Kidney (tissue), 14 donors: Measurements from ENCODE around the gene WAC. TPM values are rescaled to one million over a fixed set of nuclear protein-coding genes. Genes with fewer than 3 reads are reported as not detected.

ENCODE experiments used
- DNase-seq, 5 donors: peaks; one replicate each; pipeline ENCODE4 v3.0.0-alpha.2; 2013 to 2020
- FAIRE-seq: peaks from 2 replicates; lab custom pipeline; 2012; peaks lifted over from hg19 to GRCh38; lab: Jason Lieb, UNC
- H3K27ac ChIP-seq, 2 donors: one replicate each; pipeline ENCODE4 v1.7.0; 2013; ENCODE audit warnings: low read depth in 2 of 2, low read length in 2 of 2, inconsistent platforms in 1 of 2
- H3K27me3 ChIP-seq: one replicate; pipeline ENCODE4 v1.7.1; 2013; ENCODE audit warnings: low read length, inconsistent platforms; ENCODE audit not compliant: control insufficient read depth, insufficient read depth
- H3K36me3 ChIP-seq, 3 donors: one replicate each; pipeline versions ENCODE4 v1.7.0 to v1.7.1; 2013; ENCODE audit warnings: low read length in 3 of 3, control low read depth in 1 of 3, inconsistent platforms in 1 of 3; ENCODE audit not compliant: insufficient read depth in 3 of 3, control insufficient read depth in 2 of 3
- H3K4me1 ChIP-seq, 3 donors: one replicate each; pipeline versions ENCODE4 v1.7.0 to v1.7.1; 2013; ENCODE audit warnings: low read length in 3 of 3, inconsistent platforms in 1 of 3, low read depth in 1 of 3; ENCODE audit not compliant: control insufficient read depth in 2 of 3, insufficient read depth in 2 of 3
- H3K4me3 ChIP-seq, 3 donors: one replicate each; pipeline versions ENCODE4 v1.7.0 to v1.8.1; 2013; ENCODE audit warnings: low read length in 3 of 3, control low read depth in 1 of 3, inconsistent platforms in 1 of 3
- H3K9ac ChIP-seq, 3 donors: one replicate each; pipeline versions ENCODE4 v1.7.0 to v1.7.1; 2013; ENCODE audit warnings: low read length in 3 of 3, control low read depth in 1 of 3, inconsistent platforms in 1 of 3
- H3K9me3 ChIP-seq, 3 donors: one replicate each; pipeline versions ENCODE4 v1.7.0 to v1.7.1; 2013; ENCODE audit warnings: low read length in 3 of 3, control low read depth in 1 of 3, inconsistent platforms in 1 of 3; ENCODE audit not compliant: control insufficient read depth in 2 of 3, insufficient read depth in 1 of 3
- intact Hi-C: fragments of 100-400 bp; cut with DNase I; formaldehyde crosslinking; loops from one replicate; pipeline ENCODE4 v1.11.1; 2022
- polyA plus RNA-seq: library from polyadenylated mRNA; stranded (reverse); fragments of 350-450 nt; fragmentation: Illumina TruSeq; extraction: RNeasy Lipid Tissue Mini Kit (QIAGEN cat#74804); gene quantifications from one replicate; pipeline ENCODE4 v1.2.3, GENCODE V29; 2014; ENCODE audit warnings: low read depth, low replicate concordance; ENCODE audit not compliant: insufficient read depth
- total RNA-seq: library from RNA; stranded (reverse); fragmentation: NEBNext Ultra II Directional; extraction: Animal tissue kit (Norgen Biotek cat#: 25700); gene quantifications from one replicate; pipeline ENCODE4 v1.2.1, GENCODE V29; 2021
- TF ChIP-seq, protein P1 (sequence below): IDR thresholded peaks from 3 replicates; pipeline ENCODE4 v1.5.1; 2012; ENCODE audit warnings: mild to moderate bottlenecking, moderate library complexity, borderline replicate concordance; ENCODE audit not compliant: insufficient read depth; ENCODE audit errors: extremely low read depth
- donor health status: control.
- donor health status: control.
- donor health status: control.
- donor health status: control.
- donor health status: control.
- donor health status: DM: yes; HTN: yes; CAD: no.
- donor health status: Normal renal cell carcinoma (clear cell type).

The WAC gene
- total and polyA plus RNA-seq, 2 donors from 2014 or later: 33.4 to 107 TPM

DNA sequence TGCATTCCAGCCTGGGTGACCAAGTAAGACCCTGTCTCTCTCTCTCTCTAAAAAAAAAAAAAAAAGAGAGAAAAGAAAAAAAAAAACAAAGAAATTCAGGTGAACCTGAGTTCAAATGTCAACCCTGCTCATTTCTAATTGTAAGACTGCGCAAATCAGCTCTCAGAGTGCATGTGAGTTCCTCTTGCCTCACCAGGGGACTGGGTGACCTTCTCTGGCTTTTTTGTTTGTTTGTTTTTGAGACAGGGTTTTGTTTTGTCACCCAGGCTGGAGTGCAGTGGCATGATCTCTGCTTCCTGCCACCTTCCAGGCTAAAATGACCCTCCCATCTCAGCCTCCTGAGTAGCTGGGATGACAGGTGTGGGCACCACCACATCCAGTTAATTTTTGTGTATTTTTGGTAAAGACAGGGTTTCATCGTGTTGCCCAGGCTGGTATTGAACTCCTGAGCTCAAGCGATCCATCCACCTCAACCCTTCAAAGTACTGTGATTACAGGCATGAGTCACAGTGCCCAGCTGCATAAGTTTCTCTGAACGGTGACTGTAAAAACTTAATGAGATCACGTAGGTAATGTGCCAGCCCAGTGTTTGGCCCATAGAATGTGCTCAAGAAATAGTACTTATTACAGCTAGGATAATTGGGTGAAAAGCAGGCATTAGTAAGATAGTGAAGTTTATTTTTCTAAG lies 99.1 kb downstream of the WAC start:
- FAIRE-seq (no peak), DNase-seq (no peak)
- Histone ChIP-seq H3K4me1 (no peaks in the 10 kb centered on the region), H3K27me3 (no peaks in the 10 kb centered on the region), H3K27ac (no peak overlapping the region), H3K9ac (no peak overlapping the region), H3K36me3 (no peaks in the 10 kb centered on the region), H3K4me3 (no peak overlapping the region), H3K9me3 (no peaks in the 10 kb centered on the region)
- intact Hi-C loops: no loop called here
- TF ChIP-seq, protein P1, sequence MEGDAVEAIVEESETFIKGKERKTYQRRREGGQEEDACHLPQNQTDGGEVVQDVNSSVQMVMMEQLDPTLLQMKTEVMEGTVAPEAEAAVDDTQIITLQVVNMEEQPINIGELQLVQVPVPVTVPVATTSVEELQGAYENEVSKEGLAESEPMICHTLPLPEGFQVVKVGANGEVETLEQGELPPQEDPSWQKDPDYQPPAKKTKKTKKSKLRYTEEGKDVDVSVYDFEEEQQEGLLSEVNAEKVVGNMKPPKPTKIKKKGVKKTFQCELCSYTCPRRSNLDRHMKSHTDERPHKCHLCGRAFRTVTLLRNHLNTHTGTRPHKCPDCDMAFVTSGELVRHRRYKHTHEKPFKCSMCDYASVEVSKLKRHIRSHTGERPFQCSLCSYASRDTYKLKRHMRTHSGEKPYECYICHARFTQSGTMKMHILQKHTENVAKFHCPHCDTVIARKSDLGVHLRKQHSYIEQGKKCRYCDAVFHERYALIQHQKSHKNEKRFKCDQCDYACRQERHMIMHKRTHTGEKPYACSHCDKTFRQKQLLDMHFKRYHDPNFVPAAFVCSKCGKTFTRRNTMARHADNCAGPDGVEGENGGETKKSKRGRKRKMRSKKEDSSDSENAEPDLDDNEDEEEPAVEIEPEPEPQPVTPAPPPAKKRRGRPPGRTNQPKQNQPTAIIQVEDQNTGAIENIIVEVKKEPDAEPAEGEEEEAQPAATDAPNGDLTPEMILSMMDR: no peak

DNA sequence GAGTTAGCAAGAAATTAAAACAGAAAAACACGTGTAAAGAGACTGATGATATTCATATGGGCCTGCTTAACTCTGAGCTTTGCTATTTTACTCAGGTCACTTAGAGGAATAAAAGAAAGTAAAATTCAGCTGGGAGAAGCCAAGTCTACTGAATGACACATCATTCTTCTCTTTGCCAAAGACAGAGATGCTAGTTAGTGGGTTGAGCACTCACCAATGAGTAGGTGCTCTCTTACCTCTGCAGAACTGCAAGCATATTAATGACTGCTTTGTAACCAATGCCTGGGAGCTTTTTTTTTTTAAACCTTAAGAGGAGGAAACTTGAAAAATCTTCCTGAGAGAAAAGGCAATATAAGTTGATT lies 99.6 kb downstream of the WAC start:
- no peak overlapping the region for H3K4me3 ChIP-seq
- intact Hi-C loops: no loop called here
- H3K4me1 ChIP-seq: no peaks in the 10 kb centered on the region
- FAIRE-seq (no peak), DNase-seq (no peak)
- H3K9ac ChIP-seq: no peak overlapping the region
- H3K27me3 ChIP-seq: no peaks in the 10 kb centered on the region
- TF ChIP-seq, protein P1: no peak
- no peaks in the 10 kb centered on the region for H3K9me3 ChIP-seq
- H3K27ac ChIP-seq: no peak overlapping the region
- no peaks in the 10 kb centered on the region for H3K36me3 ChIP-seq

DNA sequence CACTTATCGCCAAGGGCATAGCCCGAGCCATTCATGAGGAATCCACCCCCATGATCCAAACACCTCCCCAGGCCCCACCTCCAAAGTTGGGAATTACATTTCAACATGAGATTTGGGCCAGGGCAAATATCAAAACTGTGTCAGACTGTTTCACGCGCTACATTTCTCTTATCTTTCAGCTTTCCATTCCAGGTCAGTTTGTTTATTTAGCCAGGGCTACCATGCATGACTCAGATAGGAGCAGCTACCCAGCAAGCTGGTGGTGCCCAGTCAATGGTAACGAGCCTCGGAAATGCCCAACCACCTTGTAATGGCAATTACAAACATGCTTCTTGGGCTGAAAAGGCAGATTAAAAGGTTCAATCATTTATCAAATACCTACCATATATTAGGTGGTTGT lies 100.8 kb downstream of the WAC start:
- Histone ChIP-seq H3K36me3 (no peaks in the 10 kb centered on the region), H3K27me3 (no peaks in the 10 kb centered on the region), H3K4me3 (no peak overlapping the region), H3K27ac (peak overlapping the region in 1 of 2 donors; percentile 60), H3K9ac (no peak overlapping the region), H3K4me1 (no peaks in the 10 kb centered on the region), H3K9me3 (no peaks in the 10 kb centered on the region)
- intact Hi-C loops: no loop called here
- TF ChIP-seq, protein P1: no peak
- DNase-seq: peak in 2 of 5 donors; percentile 40 to 51
- no peak for FAIRE-seq

DNA sequence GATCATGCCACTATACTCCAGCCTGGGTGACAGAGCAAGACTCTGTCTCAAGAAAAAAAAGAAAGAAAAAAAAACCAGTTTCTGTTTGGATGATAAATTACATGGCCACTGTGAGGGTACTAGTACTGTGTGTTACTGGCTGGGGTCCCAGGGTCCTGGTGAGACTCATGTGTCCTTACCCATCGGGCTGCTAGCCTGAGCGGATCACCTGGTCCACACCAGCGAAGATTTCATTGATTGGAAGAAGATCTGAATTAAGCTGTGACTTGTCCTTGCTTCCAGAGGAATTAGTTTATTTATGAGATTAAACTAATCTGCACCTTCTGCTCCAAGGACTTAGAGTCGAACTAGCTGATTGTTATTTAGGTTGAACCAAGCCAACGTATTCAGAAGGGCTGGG lies 104.4 kb downstream of the WAC start:
- intact Hi-C loops: no loop called here
- Histone ChIP-seq H3K4me3 (no peak overlapping the region), H3K27ac (no peak overlapping the region), H3K9me3 (no peaks in the 10 kb centered on the region), H3K36me3 (no peaks in the 10 kb centered on the region), H3K27me3 (no peaks in the 10 kb centered on the region), H3K4me1 (no peaks in the 10 kb centered on the region), H3K9ac (no peak overlapping the region)
- FAIRE-seq: no peak
- TF ChIP-seq, protein P1: no peak
- DNase-seq: no peak
